Measurements from ENCODE around the gene NFKB1. TPM values are rescaled to one million over a fixed set of nuclear protein-coding genes. Genes with fewer than 3 reads are reported as not detected.

NFKB1 gene
- total and polyA plus RNA-seq, 2 donors (not counting 1 experiment from before 2014, with no cell fraction given) = 32.0 to 88.1 TPM

DNA sequence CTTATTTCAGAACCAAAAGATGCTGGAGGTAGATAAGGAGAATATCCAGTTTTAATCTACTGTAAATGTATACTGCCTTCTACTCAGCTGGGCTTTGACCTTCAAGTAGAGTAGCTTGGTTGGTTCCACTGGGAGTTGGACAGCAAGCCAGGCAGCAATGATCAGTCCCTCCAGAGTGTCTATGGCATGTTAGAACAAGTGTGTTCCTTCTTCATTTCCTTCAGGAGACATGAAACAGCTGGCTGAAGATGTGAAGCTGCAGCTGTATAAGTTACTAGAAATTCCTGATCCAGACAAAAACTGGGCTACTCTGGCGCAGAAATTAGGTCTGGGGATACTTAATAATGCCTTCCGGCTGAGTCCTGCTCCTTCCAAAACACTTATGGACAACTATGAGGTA, 111.1 kb downstream of the NFKB1 start:
- Histone ChIP-seq H3K4me1 (ENCODE audit: control insufficient read depth in 2 of 2, insufficient read depth in 2 of 2, low read length in 2 of 2) (peaks cover 11 to 12% of the 10 kb centered on the region in 2 donors), H3K9ac (ENCODE audit: low read length) (no peak overlapping the region), H3K27ac (ENCODE audit: low read length in 2 of 2) (peak overlapping the region; percentile 38 to 67), H3K27me3 (replicated peaks in 1 of 4; ENCODE audit: control extremely low read depth in 1 of 4, control insufficient read depth in 3 of 4, insufficient read depth in 4 of 4, low read length in 3 of 4) (no peaks in the 10 kb centered on the region), H3K9me3 (ENCODE audit: control extremely low read depth in 1 of 3, control insufficient read depth in 2 of 3, insufficient read depth in 1 of 3, low read length in 2 of 3) (no peaks in the 10 kb centered on the region), H3K36me3 (replicated peaks in 1 of 2; ENCODE audit: control extremely low read depth in 1 of 2, control insufficient read depth in 1 of 2, extremely low read depth in 1 of 2, insufficient read depth in 2 of 2, low read length in 1 of 2) (peaks cover 6 to 84% of the 10 kb centered on the region in 2 experiments), H3K4me2 (replicated peaks; ENCODE audit: low read depth, low read length, poor library complexity, severe bottlenecking) (no peak overlapping the region), H3K4me3 (ENCODE audit: control extremely low read depth in 1 of 5, extremely low read depth in 1 of 5, insufficient read depth in 1 of 5, low read depth in 2 of 5, low read length in 4 of 5) (no peak overlapping the region), H2AFZ (ENCODE audit: insufficient read depth, low read depth, low read length, poor library complexity, severe bottlenecking) (no peak overlapping the region), H4K20me1 (ENCODE audit: control insufficient read depth, insufficient read depth, low read length, poor library complexity, severe bottlenecking) (no peaks in the 10 kb centered on the region), H3K79me2 (ENCODE audit: control insufficient read depth, insufficient read depth, low read length) (no peaks in the 10 kb centered on the region)
- POLR2A ChIA-PET = no interaction called here
- intact Hi-C loops (cut with micrococcal nuclease) = no loop called here
- Mint-ChIP-seq H3K27ac (peak overlapping the region; percentile 77), H3K27me3 (no peaks in the 10 kb centered on the region), H3K4me3 (no peak overlapping the region), H3K9me3 (ENCODE audit: insufficient read depth) (no peaks in the 10 kb centered on the region), H3K4me1 (peaks cover 22% of the 10 kb centered on the region)
- no peak for ATAC-seq (ENCODE audit: low read depth)
- CTCF ChIA-PET = interaction anchor here (0.6 to 1.0 kb wide), 4 partner anchors 33 to 397 kb away, joined by 3 to 5 read pairs (median 4); no protein-coding TSS in a partner anchor
- DNase-seq = no peak
- 100% methylated on average over 2 of the region's 2 CpGs for WGBS (ENCODE audit: insufficient coverage)
- TF ChIP-seq, protein P1, sequence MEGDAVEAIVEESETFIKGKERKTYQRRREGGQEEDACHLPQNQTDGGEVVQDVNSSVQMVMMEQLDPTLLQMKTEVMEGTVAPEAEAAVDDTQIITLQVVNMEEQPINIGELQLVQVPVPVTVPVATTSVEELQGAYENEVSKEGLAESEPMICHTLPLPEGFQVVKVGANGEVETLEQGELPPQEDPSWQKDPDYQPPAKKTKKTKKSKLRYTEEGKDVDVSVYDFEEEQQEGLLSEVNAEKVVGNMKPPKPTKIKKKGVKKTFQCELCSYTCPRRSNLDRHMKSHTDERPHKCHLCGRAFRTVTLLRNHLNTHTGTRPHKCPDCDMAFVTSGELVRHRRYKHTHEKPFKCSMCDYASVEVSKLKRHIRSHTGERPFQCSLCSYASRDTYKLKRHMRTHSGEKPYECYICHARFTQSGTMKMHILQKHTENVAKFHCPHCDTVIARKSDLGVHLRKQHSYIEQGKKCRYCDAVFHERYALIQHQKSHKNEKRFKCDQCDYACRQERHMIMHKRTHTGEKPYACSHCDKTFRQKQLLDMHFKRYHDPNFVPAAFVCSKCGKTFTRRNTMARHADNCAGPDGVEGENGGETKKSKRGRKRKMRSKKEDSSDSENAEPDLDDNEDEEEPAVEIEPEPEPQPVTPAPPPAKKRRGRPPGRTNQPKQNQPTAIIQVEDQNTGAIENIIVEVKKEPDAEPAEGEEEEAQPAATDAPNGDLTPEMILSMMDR (IDR thresholded peaks at IDR 0.05) = no peak
- no peak for TF ChIP-seq EZH2 (IDR thresholded peaks at IDR 0.05; ENCODE audit: borderline replicate concordance, insufficient read depth, low read depth, low read length, poor library complexity, severe bottlenecking)

DNA sequence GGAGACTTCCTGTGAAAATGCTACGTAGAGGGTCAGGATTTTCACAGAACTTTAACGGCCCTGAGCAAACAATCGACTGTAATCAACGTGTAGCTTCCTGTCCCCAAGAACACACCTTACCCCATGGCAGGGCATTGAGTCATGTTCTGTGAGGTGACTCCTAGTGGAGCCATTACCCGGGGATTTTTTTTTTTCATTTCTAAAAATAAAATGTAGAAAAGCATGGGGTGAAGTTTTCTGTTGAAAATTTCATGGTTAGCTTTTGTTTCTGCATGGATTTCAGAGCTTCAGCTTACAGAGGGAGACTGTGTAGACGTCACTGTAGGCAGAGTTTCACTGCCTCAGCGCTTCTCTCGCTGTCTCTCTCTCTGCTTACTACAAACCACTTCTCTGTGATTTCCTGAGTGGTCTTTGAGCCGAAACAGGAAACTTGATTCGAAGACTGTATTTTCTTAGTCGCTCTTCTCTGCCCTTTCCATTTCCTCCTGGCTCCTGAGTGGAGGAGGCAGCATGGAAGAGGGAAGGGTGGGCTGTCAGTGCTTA, 111.7 kb downstream of the NFKB1 start:
- POLR2A ChIA-PET = no interaction called here
- no peaks in the 10 kb centered on the region for H3K9me3 Mint-ChIP-seq (ENCODE audit: insufficient read depth)

More for the DNA sequence above, 111.7 kb downstream of the NFKB1 start:
- Mint-ChIP-seq H3K4me1 (peaks cover 22% of the 10 kb centered on the region), H3K4me3 (no peak overlapping the region), H3K27me3 (no peaks in the 10 kb centered on the region), H3K27ac (peak overlapping the region; percentile 77)
- CTCF ChIA-PET = interaction anchor here (0.6 to 2.2 kb wide), 2 partner anchors 34 to 396 kb away, joined by 3 to 13 read pairs; no protein-coding TSS in a partner anchor
- H3K36me3 ChIP-seq (replicated peaks in 1 of 2; ENCODE audit: control extremely low read depth in 1 of 2, control insufficient read depth in 1 of 2, extremely low read depth in 1 of 2, insufficient read depth in 2 of 2, low read length in 1 of 2) = peaks cover 8 to 78% of the 10 kb centered on the region in 2 experiments
- TF ChIP-seq EZH2 (IDR thresholded peaks at IDR 0.05; ENCODE audit: borderline replicate concordance, insufficient read depth, low read depth, low read length, poor library complexity, severe bottlenecking) = no peak
- TF ChIP-seq, protein P1 (IDR thresholded peaks at IDR 0.05) = no peak
- H4K20me1 ChIP-seq (ENCODE audit: control insufficient read depth, insufficient read depth, low read length, poor library complexity, severe bottlenecking) = no peaks in the 10 kb centered on the region
- WGBS (ENCODE audit: insufficient coverage) = no CpG with 5 or more reads among the region's 11 CpGs
- no peaks in the 10 kb centered on the region for H3K9me3 ChIP-seq (ENCODE audit: control extremely low read depth in 1 of 3, control insufficient read depth in 2 of 3, insufficient read depth in 1 of 3, low read length in 2 of 3)
- no peak overlapping the region for H2AFZ ChIP-seq (ENCODE audit: insufficient read depth, low read depth, low read length, poor library complexity, severe bottlenecking)
- peak overlapping the region; percentile 38 to 67 for H3K27ac ChIP-seq (ENCODE audit: low read length in 2 of 2)
- no peak overlapping the region for H3K9ac ChIP-seq (ENCODE audit: low read length)
- H3K79me2 ChIP-seq (ENCODE audit: control insufficient read depth, insufficient read depth, low read length) = no peaks in the 10 kb centered on the region
- ATAC-seq (ENCODE audit: low read depth) = peak; percentile 66
- DNase-seq = peak; percentile 43
- H3K4me3 ChIP-seq (ENCODE audit: control extremely low read depth in 1 of 5, extremely low read depth in 1 of 5, insufficient read depth in 1 of 5, low read depth in 2 of 5, low read length in 4 of 5) = no peak overlapping the region
- peaks cover 11 to 12% of the 10 kb centered on the region in 2 donors for H3K4me1 ChIP-seq (ENCODE audit: control insufficient read depth in 2 of 2, insufficient read depth in 2 of 2, low read length in 2 of 2)
- H3K4me2 ChIP-seq (replicated peaks; ENCODE audit: low read depth, low read length, poor library complexity, severe bottlenecking) = no peak overlapping the region
- intact Hi-C loops (cut with micrococcal nuclease) = no loop called here
- H3K27me3 ChIP-seq (replicated peaks in 1 of 4; ENCODE audit: control extremely low read depth in 1 of 4, control insufficient read depth in 3 of 4, insufficient read depth in 4 of 4, low read length in 3 of 4) = no peaks in the 10 kb centered on the region

Data from B cell (primary cell).